CD14-positive monocyte (primary cell): ENCODE measurements around the gene UGCG. TPM values are rescaled to one million over a fixed set of nuclear protein-coding genes. Genes with fewer than 3 reads are reported as not detected.

Experiments
- DNase-seq, 3 donors: peaks; one replicate each; pipeline ENCODE4 v3.0.0-alpha.2; 2011 to 2022
- H2AFZ ChIP-seq: 2 replicates; pipeline ENCODE4 v1.6.0; 2012; ENCODE audit warnings: mild to moderate bottlenecking, low read depth, low read length, inconsistent platforms; ENCODE audit not compliant: insufficient read depth, poor library complexity, severe bottlenecking
- H3K27ac ChIP-seq, 2 donors: 1 replicate in 1 of 2; 2 replicates in 1 of 2; pipeline ENCODE4 v1.5.1; 2012 to 2013; ENCODE audit warnings: low read length in 2 of 2, control low read depth in 1 of 2, inconsistent platforms in 1 of 2, low read depth in 1 of 2, mild to moderate bottlenecking in 1 of 2
- H3K27me3 ChIP-seq, 2 donors: one replicate each; pipeline versions ENCODE4 v1.6.0 to v1.6.1; 2011 to 2013; ENCODE audit warnings: low read length in 2 of 2; ENCODE audit not compliant: control insufficient read depth in 2 of 2, insufficient read depth in 2 of 2
- H3K36me3 ChIP-seq, 2 donors: replicated peaks in 1 of 2; 1 replicate in 1 of 2; 2 replicates in 1 of 2; pipeline versions ENCODE4 v1.5.1 to v1.6.1; 2012 to 2013; ENCODE audit warnings: low read length in 2 of 2, control low read depth in 1 of 2, inconsistent platforms in 1 of 2, mild to moderate bottlenecking in 1 of 2; ENCODE audit not compliant: insufficient read depth in 2 of 2, control insufficient read depth in 1 of 2
- H3K4me1 ChIP-seq, 2 donors: 1 replicate in 1 of 2; 2 replicates in 1 of 2; pipeline versions ENCODE4 v1.5.1 to v1.6.1; 2012 to 2013; ENCODE audit warnings: low read length in 2 of 2, control low read depth in 1 of 2, inconsistent platforms in 1 of 2, mild to moderate bottlenecking in 1 of 2, moderate library complexity in 1 of 2; ENCODE audit not compliant: insufficient read depth in 2 of 2, control insufficient read depth in 1 of 2
- H3K4me2 ChIP-seq: replicated peaks from 2 replicates; pipeline ENCODE3; 2012; ENCODE audit warnings: low read length, moderate library complexity, mild to moderate bottlenecking; ENCODE audit not compliant: poor library complexity, severe bottlenecking; ENCODE audit errors: extremely low read depth
- H3K4me3 ChIP-seq, 3 experiments: fragments of 200-600 bp in 1 of 3; sonication (generic) in 1 of 3; replicated peaks in 1 of 3; 1 replicate in 2 of 3; 2 replicates in 1 of 3; pipeline ENCODE4 v1.5.1; 2011 to 2013; ENCODE audit warnings: low read length in 3 of 3, mild to moderate bottlenecking in 3 of 3, control low read depth in 2 of 3, low read depth in 2 of 3, inconsistent platforms in 1 of 3, moderate library complexity in 1 of 3
- H3K79me2 ChIP-seq: 2 replicates; pipeline ENCODE4 v1.6.0; 2012; ENCODE audit warnings: mild to moderate bottlenecking, control low read depth, inconsistent platforms, low read length, moderate library complexity; ENCODE audit not compliant: insufficient read depth
- H3K9ac ChIP-seq: 2 replicates; pipeline ENCODE4 v1.6.0; 2017; ENCODE audit warnings: low read length, mild to moderate bottlenecking; ENCODE audit not compliant: insufficient read depth, poor library complexity, severe bottlenecking
- H3K9me3 ChIP-seq, 2 donors: replicated peaks in 1 of 2; 1 replicate in 1 of 2; 2 replicates in 1 of 2; pipeline versions ENCODE4 v1.5.1 to v1.6.1; 2012 to 2013; ENCODE audit warnings: low read length in 2 of 2, control low read depth in 1 of 2; ENCODE audit not compliant: control insufficient read depth in 1 of 2, insufficient read depth in 1 of 2
- H4K20me1 ChIP-seq: 2 replicates; pipeline ENCODE4 v1.6.0; 2012; ENCODE audit warnings: mild to moderate bottlenecking, low read length, control low read depth, moderate library complexity; ENCODE audit not compliant: insufficient read depth
- H3K27ac Mint-ChIP-seq, 7 donors: one replicate each; pipeline ENCODE4 v1.8.0; 2020; ENCODE audit warnings: mild to moderate bottlenecking in 7 of 7, mixed read lengths in 7 of 7, moderate library complexity in 6 of 7, inconsistent platforms in 2 of 7
- H3K27me3 Mint-ChIP-seq, 3 donors: one replicate each; pipeline ENCODE4 v1.8.0; 2021 to 2022; ENCODE audit warnings: low read depth in 3 of 3, mild to moderate bottlenecking in 3 of 3, mixed read lengths in 3 of 3, moderate library complexity in 3 of 3, inconsistent platforms in 1 of 3
- H3K36me3 Mint-ChIP-seq, 2 donors: one replicate each; pipeline ENCODE4 v1.8.0; 2020; ENCODE audit warnings: mixed read lengths in 2 of 2, inconsistent platforms in 1 of 2, mild to moderate bottlenecking in 1 of 2
- H3K4me1 Mint-ChIP-seq: one replicate; pipeline ENCODE4 v1.8.0; 2020; ENCODE audit warnings: mild to moderate bottlenecking, mixed read lengths
- H3K4me3 Mint-ChIP-seq, 2 donors: one replicate each; pipeline ENCODE4 v1.8.0; 2020; ENCODE audit warnings: mild to moderate bottlenecking in 2 of 2, mixed read lengths in 2 of 2, moderate library complexity in 1 of 2
- H3K9me3 Mint-ChIP-seq, 7 donors: one replicate each; pipeline ENCODE4 v1.8.0; 2020 to 2022; ENCODE audit warnings: mixed read lengths in 7 of 7, mild to moderate bottlenecking in 6 of 7, moderate library complexity in 6 of 7, inconsistent platforms in 2 of 7
- WGBS: methylation state at CpG from one replicate; pipeline ENCODE4 v1.1.5; 2013; ENCODE audit warnings: missing lambda C conversion rate; ENCODE audit not compliant: insufficient coverage; 5-methylcytosine and 5-hydroxymethylcytosine counted together
- intact Hi-C, 2 donors: fragments of 100-400 bp; cut with micrococcal nuclease; formaldehyde crosslinking; loops; one replicate each; pipeline versions ENCODE4 v1.15.0 to v1.15.1; 2023
- polyA plus RNA-seq, 3 donors: library from polyadenylated mRNA; depleted of rRNA in 1 of 3; unstranded in 2 of 3; stranded (reverse) in 1 of 3; fragments of 300-500 nt in 2 of 3; fragments of >200 nt in 1 of 3; fragmentation: Illumina TruSeq in 2 of 3; gene quantifications; 1 replicate in 2 of 3; 2 replicates in 1 of 3; pipeline ENCODE4 v1.2.3, GENCODE V29; 2012 to 2021
- TF ChIP-seq, protein P1 (sequence below): fragments of 200-600 bp; IDR thresholded peaks from one replicate; pipeline ENCODE4 v1.8.0; 2022; ENCODE audit warnings: antibody characterized with exemption, mild to moderate bottlenecking

UGCG gene
- polyA plus RNA-seq, 3 donors = 2.7 to 7.9 (median 4.1) TPM

DNA sequence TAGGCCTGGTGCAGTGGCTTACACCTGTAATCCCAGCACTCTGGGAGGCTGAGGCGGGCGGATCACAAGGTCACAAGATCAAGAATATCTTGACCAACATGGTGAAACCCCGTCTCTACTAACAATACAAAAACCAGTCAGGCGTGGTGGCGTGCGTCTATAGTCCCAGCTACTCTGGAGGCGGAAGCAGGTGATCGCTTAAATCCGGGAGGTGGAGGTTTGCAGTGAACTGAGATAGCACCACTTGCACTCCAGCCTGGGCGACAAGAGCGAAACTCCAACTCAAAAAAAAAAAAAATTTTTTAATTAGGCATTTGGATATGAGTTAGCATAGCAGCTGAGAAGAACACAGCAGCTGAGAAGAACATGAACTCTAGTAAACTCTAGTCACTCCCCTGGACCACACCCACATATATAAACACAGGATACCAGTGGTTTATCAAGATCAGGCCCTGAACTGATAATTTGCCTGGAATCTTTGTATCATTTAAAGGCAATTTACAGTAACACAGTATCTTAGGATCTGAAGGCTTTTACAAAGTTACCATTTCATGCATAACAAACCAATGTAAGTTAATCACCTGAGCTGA, 4.6 kb upstream of the UGCG start:
- Mint-ChIP-seq H3K4me3 (peak overlapping the region in 1 of 2 donors; percentile 20), H3K27me3 (peaks cover 6 to 15% (median 12%) of the 10 kb centered on the region in 3 donors), H3K27ac (no peak overlapping the region), H3K4me1 (peaks cover 6% of the 10 kb centered on the region), H3K9me3 (peaks cover 0 to 2% (median 0%) of the 10 kb centered on the region in 7 donors), H3K36me3 (no peaks in the 10 kb centered on the region)
- Histone ChIP-seq H4K20me1 (no peaks in the 10 kb centered on the region), H3K79me2 (peaks cover 1% of the 10 kb centered on the region), H3K9me3 (no peaks in the 10 kb centered on the region), H2AFZ (no peak overlapping the region), H3K27me3 (peaks cover 0 to 10% of the 10 kb centered on the region in 2 donors), H3K4me3 (no peak overlapping the region), H3K9ac (no peak overlapping the region), H3K36me3 (no peaks in the 10 kb centered on the region), H3K4me1 (peaks cover 5 to 8% of the 10 kb centered on the region in 2 donors), H3K4me2 (no peak overlapping the region), H3K27ac (no peak overlapping the region)
- DNase-seq = no peak
- TF ChIP-seq, protein P1, sequence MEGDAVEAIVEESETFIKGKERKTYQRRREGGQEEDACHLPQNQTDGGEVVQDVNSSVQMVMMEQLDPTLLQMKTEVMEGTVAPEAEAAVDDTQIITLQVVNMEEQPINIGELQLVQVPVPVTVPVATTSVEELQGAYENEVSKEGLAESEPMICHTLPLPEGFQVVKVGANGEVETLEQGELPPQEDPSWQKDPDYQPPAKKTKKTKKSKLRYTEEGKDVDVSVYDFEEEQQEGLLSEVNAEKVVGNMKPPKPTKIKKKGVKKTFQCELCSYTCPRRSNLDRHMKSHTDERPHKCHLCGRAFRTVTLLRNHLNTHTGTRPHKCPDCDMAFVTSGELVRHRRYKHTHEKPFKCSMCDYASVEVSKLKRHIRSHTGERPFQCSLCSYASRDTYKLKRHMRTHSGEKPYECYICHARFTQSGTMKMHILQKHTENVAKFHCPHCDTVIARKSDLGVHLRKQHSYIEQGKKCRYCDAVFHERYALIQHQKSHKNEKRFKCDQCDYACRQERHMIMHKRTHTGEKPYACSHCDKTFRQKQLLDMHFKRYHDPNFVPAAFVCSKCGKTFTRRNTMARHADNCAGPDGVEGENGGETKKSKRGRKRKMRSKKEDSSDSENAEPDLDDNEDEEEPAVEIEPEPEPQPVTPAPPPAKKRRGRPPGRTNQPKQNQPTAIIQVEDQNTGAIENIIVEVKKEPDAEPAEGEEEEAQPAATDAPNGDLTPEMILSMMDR = no peak
- intact Hi-C loops = loop anchor here (10.0 kb wide), 2 partner anchors 173 to 407 kb away; partner anchors contain the start of gene ECPAS (in 1 of the 2)
- WGBS = 90% methylated on average over 5 of the region's 11 CpGs

DNA sequence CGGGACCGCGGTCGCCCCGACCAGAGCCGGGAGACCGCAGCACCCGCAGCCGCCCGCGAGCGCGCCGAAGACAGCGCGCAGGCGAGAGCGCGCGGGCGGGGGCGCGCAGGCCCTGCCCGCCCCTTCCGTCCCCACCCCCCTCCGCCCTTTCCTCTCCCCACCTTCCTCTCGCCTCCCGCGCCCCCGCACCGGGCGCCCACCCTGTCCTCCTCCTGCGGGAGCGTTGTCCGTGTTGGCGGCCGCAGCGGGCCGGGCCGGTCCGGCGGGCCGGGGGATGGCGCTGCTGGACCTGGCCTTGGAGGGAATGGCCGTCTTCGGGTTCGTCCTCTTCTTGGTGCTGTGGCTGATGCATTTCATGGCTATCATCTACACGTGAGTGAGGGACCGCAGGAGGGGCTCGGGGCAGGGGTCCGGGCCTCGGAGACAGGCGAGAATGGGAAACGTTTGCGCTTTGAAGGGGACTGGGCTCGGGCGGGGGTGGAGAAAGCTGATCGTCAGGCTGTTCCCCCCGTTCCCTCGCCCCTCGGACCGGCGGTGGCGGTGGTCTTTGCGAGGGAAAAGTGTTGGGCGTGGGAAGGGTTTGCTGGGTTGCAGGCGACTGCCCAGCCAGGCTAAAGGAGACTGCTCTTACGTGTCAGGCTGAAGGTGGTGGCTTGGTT, 457 bp downstream of the UGCG start:
- Histone ChIP-seq H3K4me2 (peak overlapping the region; percentile 94), H4K20me1 (peaks cover 35% of the 10 kb centered on the region), H3K4me1 (peaks cover 22 to 29% of the 10 kb centered on the region in 2 donors), H3K27me3 (peaks cover 0 to 10% of the 10 kb centered on the region in 2 donors), H3K79me2 (peaks cover 48% of the 10 kb centered on the region), H3K9me3 (no peaks in the 10 kb centered on the region), H3K27ac (peak overlapping the region; percentile 59 to 77), H3K9ac (peak overlapping the region; percentile 70), H2AFZ (peak overlapping the region; percentile 100), H3K36me3 (no peaks in the 10 kb centered on the region), H3K4me3 (peak overlapping the region; percentile 58 to 90 (median 90))
- TF ChIP-seq, protein P1 = no peak
- peak in 2 of 3 donors; percentile 2 to 32 for DNase-seq
- H3K4me1 Mint-ChIP-seq = peaks cover 11% of the 10 kb centered on the region
- WGBS = 0% methylated on average over 60 of the region's 68 CpGs
- peaks cover 5 to 11% (median 10%) of the 10 kb centered on the region in 3 donors for H3K27me3 Mint-ChIP-seq
- no peaks in the 10 kb centered on the region for H3K9me3 Mint-ChIP-seq
- no peak overlapping the region for H3K27ac Mint-ChIP-seq
- no peaks in the 10 kb centered on the region for H3K36me3 Mint-ChIP-seq
- no peak overlapping the region for H3K4me3 Mint-ChIP-seq
- intact Hi-C loops = loop anchor here (5.0 to 10.0 kb wide), 4 partner anchors 168 to 435 kb away; partner anchors contain the start of genes ECPAS (in 1 of the 2) and PTBP3 (in 1 of the 2)
